SU-DHL-6 (cell line): ENCODE results near the gene IL21R.
"Not testable (repeated sequence)": the region's sequence is repeated elsewhere in the genome, so short reads cannot be mapped to it uniquely, and the experiment has no call there.

ENCODE experiments used
- H2AFZ ChIP-seq: fragments of 200-600 bp; sonication (generic); 2 replicates; pipeline ENCODE4 v1.6.1; 2014; ENCODE audit warnings: low read depth, mild to moderate bottlenecking, moderate library complexity, mixed read lengths, antibody characterized with exemption, low read length; ENCODE audit not compliant: severe bottlenecking
- H3F3A ChIP-seq: fragments of 200-600 bp; shearing (Covaris generic); 2 replicates; pipeline ENCODE4 v1.6.0; 2016; ENCODE audit warnings: antibody characterized with exemption, mild to moderate bottlenecking; ENCODE audit not compliant: insufficient read depth
- H3K27ac ChIP-seq: fragments of 200-600 bp; sonication (generic); 2 replicates; pipeline ENCODE4 v1.5.1; 2016; ENCODE audit warnings: low read depth, mild to moderate bottlenecking, low read length, moderate library complexity, mixed read lengths
- H3K27me3 ChIP-seq: fragments of 200-600 bp; sonication (generic), shearing (Covaris generic); 2 replicates; pipeline ENCODE4 v1.6.0; 2014; ENCODE audit warnings: mild to moderate bottlenecking, low read length
- H3K36me3 ChIP-seq: fragments of 200-600 bp; sonication (generic); 2 replicates; pipeline ENCODE4 v1.6.1; 2014; ENCODE audit warnings: mild to moderate bottlenecking, low read length, mixed read lengths
- H3K4me2 ChIP-seq: fragments of 300-600, 200-600 bp; shearing (Covaris generic), sonication (generic); 2 replicates; pipeline ENCODE4 v1.6.0; 2014; ENCODE audit warnings: low read length, low read depth, mild to moderate bottlenecking; ENCODE audit not compliant: poor library complexity, severe bottlenecking
- H3K4me3 ChIP-seq: fragments of 200-600 bp; sonication (generic); 2 replicates; pipeline ENCODE4 v1.5.1; 2014; ENCODE audit warnings: antibody characterized with exemption, low read length, mild to moderate bottlenecking, mixed read lengths; ENCODE audit not compliant: insufficient read depth, poor library complexity, severe bottlenecking
- H3K79me2 ChIP-seq: fragments of 200-600 bp; sonication (generic); 2 replicates; pipeline ENCODE4 v1.6.1; 2014; ENCODE audit warnings: mild to moderate bottlenecking, low read length, moderate library complexity; ENCODE audit not compliant: insufficient read depth
- H3K9ac ChIP-seq: fragments of 200-600 bp; sonication (generic); 2 replicates; pipeline ENCODE4 v1.7.0; 2014; ENCODE audit warnings: mild to moderate bottlenecking, low read length
- H3K9me2 ChIP-seq: fragments of 200-600 bp; sonication (generic); replicated peaks from 2 replicates; pipeline ENCODE4 v1.6.1; 2014; ENCODE audit warnings: low read length; ENCODE audit not compliant: insufficient read depth
- H3K9me3 ChIP-seq: fragments of 200-600 bp; sonication (generic); 2 replicates; pipeline ENCODE4 v1.6.1; 2014; ENCODE audit warnings: low read length, mixed read lengths; ENCODE audit not compliant: insufficient read depth
- H4K20me1 ChIP-seq: fragments of 200-600 bp; sonication (generic); 2 replicates; pipeline ENCODE4 v1.6.1; 2014; ENCODE audit warnings: low read depth, mild to moderate bottlenecking, antibody characterized with exemption, low read length, moderate library complexity, mixed read lengths
- EZH2phosphoT487 ChIP-seq: fragments of 200-600 bp; sonication (generic), shearing (Covaris generic); conservative IDR thresholded peaks from 2 replicates; pipeline ENCODE4 v1.6.1; 2018; ENCODE audit warnings: mild to moderate bottlenecking, antibody characterized with exemption, low read length, moderate library complexity, mixed read lengths
- TF ChIP-seq, protein P1 (sequence below): fragments of 200-600 bp; sonication (generic); IDR thresholded peaks from one replicate; pipeline ENCODE4 v1.5.1; 2017; ENCODE audit warnings: antibody characterized with exemption, mild to moderate bottlenecking, low read length, moderate library complexity; ENCODE audit not compliant: insufficient read depth, poor library complexity, severe bottlenecking

Gene IL21R

GRCh38 chr16:27431773-27432532 lies 30.0 kb downstream of the IL21R start:
- H3K36me3 ChIP-seq = no peaks in the 10 kb centered on the region
- H3K4me2 ChIP-seq = no peak overlapping the region
- no peak overlapping the region for H3K9ac ChIP-seq
- no peak for TF ChIP-seq EZH2phosphoT487
- TF ChIP-seq, protein P1, sequence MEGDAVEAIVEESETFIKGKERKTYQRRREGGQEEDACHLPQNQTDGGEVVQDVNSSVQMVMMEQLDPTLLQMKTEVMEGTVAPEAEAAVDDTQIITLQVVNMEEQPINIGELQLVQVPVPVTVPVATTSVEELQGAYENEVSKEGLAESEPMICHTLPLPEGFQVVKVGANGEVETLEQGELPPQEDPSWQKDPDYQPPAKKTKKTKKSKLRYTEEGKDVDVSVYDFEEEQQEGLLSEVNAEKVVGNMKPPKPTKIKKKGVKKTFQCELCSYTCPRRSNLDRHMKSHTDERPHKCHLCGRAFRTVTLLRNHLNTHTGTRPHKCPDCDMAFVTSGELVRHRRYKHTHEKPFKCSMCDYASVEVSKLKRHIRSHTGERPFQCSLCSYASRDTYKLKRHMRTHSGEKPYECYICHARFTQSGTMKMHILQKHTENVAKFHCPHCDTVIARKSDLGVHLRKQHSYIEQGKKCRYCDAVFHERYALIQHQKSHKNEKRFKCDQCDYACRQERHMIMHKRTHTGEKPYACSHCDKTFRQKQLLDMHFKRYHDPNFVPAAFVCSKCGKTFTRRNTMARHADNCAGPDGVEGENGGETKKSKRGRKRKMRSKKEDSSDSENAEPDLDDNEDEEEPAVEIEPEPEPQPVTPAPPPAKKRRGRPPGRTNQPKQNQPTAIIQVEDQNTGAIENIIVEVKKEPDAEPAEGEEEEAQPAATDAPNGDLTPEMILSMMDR = no peak
- no peak overlapping the region for H2AFZ ChIP-seq
- H4K20me1 ChIP-seq = no peaks in the 10 kb centered on the region
- H3K79me2 ChIP-seq = no peaks in the 10 kb centered on the region
- H3K4me3 ChIP-seq = no peak overlapping the region
- H3K27me3 ChIP-seq = no peaks in the 10 kb centered on the region
- no peak overlapping the region for H3K27ac ChIP-seq
- H3K9me3 ChIP-seq = no peaks in the 10 kb centered on the region
- peaks cover 4% of the 10 kb centered on the region; the same call in 1 of the 2 replicates for H3F3A ChIP-seq
- no peaks in the 10 kb centered on the region for H3K9me2 ChIP-seq

DNA sequence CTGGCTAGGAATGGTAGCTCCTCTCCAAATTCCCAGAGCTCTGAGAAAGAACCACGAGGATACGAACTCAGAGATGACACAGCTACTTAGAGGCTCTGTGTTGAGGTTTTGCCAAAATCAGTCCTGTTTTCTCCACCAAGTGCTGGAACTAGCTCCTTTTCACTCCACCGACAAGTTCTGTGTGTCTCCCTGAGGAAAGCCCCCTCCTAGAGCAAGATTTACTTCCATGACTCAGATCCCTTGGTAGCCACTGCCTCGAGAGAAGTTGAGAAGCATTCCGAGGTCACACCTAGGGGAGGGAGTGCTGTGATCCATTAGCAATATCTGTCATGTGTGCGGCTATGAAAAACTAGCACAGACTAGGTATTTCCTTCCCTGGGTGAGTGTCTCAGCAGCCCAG lies 30.6 kb downstream of the IL21R start:
- H3K27me3 ChIP-seq = no peaks in the 10 kb centered on the region
- H3K9me3 ChIP-seq = no peaks in the 10 kb centered on the region
- no peak overlapping the region for H3K9ac ChIP-seq
- no peaks in the 10 kb centered on the region for H3K9me2 ChIP-seq
- H3K79me2 ChIP-seq = no peaks in the 10 kb centered on the region
- no peaks in the 10 kb centered on the region for H3K36me3 ChIP-seq
- H3K27ac ChIP-seq = no peak overlapping the region
- H3K4me3 ChIP-seq = no peak overlapping the region
- no peaks in the 10 kb centered on the region for H4K20me1 ChIP-seq
- TF ChIP-seq, protein P1 = no peak
- TF ChIP-seq EZH2phosphoT487 = no peak
- no peak overlapping the region for H3K4me2 ChIP-seq
- H2AFZ ChIP-seq = no peak overlapping the region
- peaks cover 4% of the 10 kb centered on the region; the same call in 1 of the 2 replicates for H3F3A ChIP-seq

DNA sequence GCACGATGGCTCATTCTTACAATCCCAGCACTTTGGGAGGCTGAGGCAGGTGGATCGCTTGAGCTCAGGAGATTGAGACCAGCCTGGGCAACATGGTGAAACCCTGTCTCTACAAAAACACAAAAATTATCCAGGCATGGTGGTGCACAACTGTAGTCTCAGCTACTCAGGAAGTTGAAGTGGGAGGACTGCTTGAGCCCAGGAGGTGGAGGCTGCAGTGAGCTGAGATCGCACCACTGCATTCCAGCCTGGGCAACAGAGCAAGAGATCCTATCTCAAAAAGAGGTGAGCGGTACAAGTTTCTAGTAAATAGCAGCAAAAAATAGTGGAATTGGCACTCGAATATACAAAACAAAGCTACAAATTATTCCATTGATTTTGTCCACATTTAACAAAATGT lies 31.2 kb downstream of the IL21R start:
- H3K9me3 ChIP-seq, H4K20me1 ChIP-seq, H3K36me3 ChIP-seq, H3K9me2 ChIP-seq, H3F3A ChIP-seq, H3K27ac ChIP-seq, H2AFZ ChIP-seq, H3K79me2 ChIP-seq, H3K4me3 ChIP-seq, H3K27me3 ChIP-seq, H3K9ac ChIP-seq, H3K4me2 ChIP-seq: not testable (repeated sequence)

DNA sequence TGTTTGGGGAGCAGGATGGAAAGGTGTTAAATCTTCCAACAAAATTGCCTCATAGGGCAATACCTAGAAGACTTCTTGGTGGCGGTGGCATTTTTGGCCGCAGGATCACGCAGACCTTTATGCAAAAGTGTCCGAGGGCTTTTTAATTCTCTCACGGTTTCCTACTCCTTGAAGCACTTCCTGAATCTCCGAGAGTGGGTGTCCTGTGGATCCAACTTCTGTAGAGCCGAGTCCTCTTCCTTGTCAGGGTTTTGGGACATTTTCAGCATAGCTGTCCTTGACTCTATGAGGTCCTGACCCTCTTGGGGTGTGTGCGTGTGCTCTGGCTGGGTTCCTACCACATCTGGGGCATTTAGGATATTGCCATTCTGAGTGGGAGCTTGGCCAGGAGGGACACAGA lies 31.7 kb downstream of the IL21R start:
- Histone ChIP-seq H3K4me3 (no peak overlapping the region), H3K9ac (no peak overlapping the region), H3K36me3 (no peaks in the 10 kb centered on the region), H4K20me1 (no peaks in the 10 kb centered on the region), H3K9me3 (no peaks in the 10 kb centered on the region), H3K4me2 (no peak overlapping the region), H3K79me2 (no peaks in the 10 kb centered on the region), H3K9me2 (no peaks in the 10 kb centered on the region), H3K27ac (no peak overlapping the region), H3F3A (peaks cover 4% of the 10 kb centered on the region; the same call in 1 of the 2 replicates), H2AFZ (no peak overlapping the region), H3K27me3 (no peaks in the 10 kb centered on the region)
- no peak for TF ChIP-seq EZH2phosphoT487
- TF ChIP-seq, protein P1 = no peak
